K562 (cell line): ENCODE data around the gene ARV1. TPM values are rescaled to one million over a fixed set of nuclear protein-coding genes. Genes with fewer than 3 reads are reported as not detected.
"Not testable (repeated sequence)": the region's sequence is repeated elsewhere in the genome, so short reads cannot be mapped to it uniquely, and the experiment has no call there.

Experiments
- ARNT ChIP-seq, 2 experiments: fragments of 450-650 bp; IDR thresholded peaks; 2 replicates each; pipeline ENCODE4 v1.6.1; 2016; ENCODE audit warnings: mild to moderate bottlenecking in 1 of 2
- ATF3 ChIP-seq, 2 experiments: fragments of 450-650 bp in 1 of 2; sonication (generic) in 1 of 2; formaldehyde crosslinking in 1 of 2; IDR thresholded peaks in 1 of 2; conservative IDR thresholded peaks in 1 of 2; 2 replicates each; pipeline versions ENCODE4 v1.6.1 to v1.8.1; 2016 to 2023; ENCODE audit warnings: mild to moderate bottlenecking in 2 of 2, moderate library complexity in 2 of 2, inconsistent platforms in 1 of 2, missing genetic modification reagents in 1 of 2
- CEBPB ChIP-seq: fragments of 450-650 bp; IDR thresholded peaks from 2 replicates; pipeline ENCODE4 v1.6.1; 2016; ENCODE audit warnings: missing genetic modification characterization, missing compliant biosample characterization
- CEBPG ChIP-seq, 3 experiments: fragments of 200-800 bp in 1 of 3; sonication (Bioruptor generic) in 1 of 3; sonication (generic) in 1 of 3; formaldehyde crosslinking in 1 of 3; IDR thresholded peaks in 2 of 3; conservative IDR thresholded peaks in 1 of 3; 2 replicates each; pipeline versions ENCODE4 v1.6.1 to v1.8.0; 2016 to 2022; ENCODE audit warnings: missing compliant biosample characterization in 2 of 3, missing genetic modification characterization in 2 of 3, mild to moderate bottlenecking in 1 of 3, missing genetic modification reagents in 1 of 3
- EP400 ChIP-seq: fragments of 450-650 bp; IDR thresholded peaks from 2 replicates; pipeline ENCODE4 v1.6.1; 2017; ENCODE audit warnings: antibody characterized with exemption, mild to moderate bottlenecking, moderate library complexity
- FOXP4 ChIP-seq: sonication (generic); formaldehyde crosslinking; IDR thresholded peaks from 2 replicates; pipeline ENCODE4 v1.8.0; 2022; ENCODE audit warnings: mild to moderate bottlenecking, missing genetic modification reagents, borderline replicate concordance
- GABPB1 ChIP-seq: sonication (generic); formaldehyde crosslinking; IDR thresholded peaks from 2 replicates; pipeline ENCODE4 v1.8.0; 2022; ENCODE audit warnings: mild to moderate bottlenecking, missing genetic modification reagents
- GATAD2B ChIP-seq: fragments of 450-650 bp; IDR thresholded peaks from 2 replicates; pipeline ENCODE4 v1.6.1; 2017; ENCODE audit warnings: mild to moderate bottlenecking, borderline replicate concordance
- MCM7 ChIP-seq, 2 experiments: fragments of 450-650 bp; IDR thresholded peaks; 2 replicates each; pipeline ENCODE4 v1.6.1; 2016 to 2018
- NR2C1 ChIP-seq, 2 experiments: fragments of 450-650 bp; IDR thresholded peaks; 2 replicates each; pipeline ENCODE4 v1.6.1; 2017; ENCODE audit warnings: mild to moderate bottlenecking in 2 of 2, antibody characterized with exemption in 1 of 2, inconsistent platforms in 1 of 2, missing compliant biosample characterization in 1 of 2, missing genetic modification characterization in 1 of 2
- TEAD1 ChIP-seq, 2 experiments: fragments of 450-650 bp in 1 of 2; sonication (generic) in 1 of 2; formaldehyde crosslinking; IDR thresholded peaks; 2 replicates each; pipeline versions ENCODE4 v1.4.0 to v1.8.0; 2020 to 2022; ENCODE audit warnings: mild to moderate bottlenecking in 2 of 2, missing genetic modification reagents in 1 of 2
- TEAD4 ChIP-seq, 2 experiments: sonication (generic) in 1 of 2; formaldehyde crosslinking in 1 of 2; IDR thresholded peaks; 2 replicates each; pipeline versions ENCODE4 v1.6.1 to v1.8.0; 2012 to 2022; ENCODE audit warnings: borderline replicate concordance in 1 of 2, inconsistent platforms in 1 of 2, low read length in 1 of 2, mild to moderate bottlenecking in 1 of 2, missing genetic modification reagents in 1 of 2
- THRAP3 ChIP-seq: fragments of 450-650 bp; IDR thresholded peaks from 2 replicates; pipeline ENCODE4 v1.6.1; 2016; ENCODE audit warnings: mild to moderate bottlenecking, inconsistent platforms, borderline replicate concordance
- TRIM24 ChIP-seq, 2 experiments: fragments of 450-650 bp; IDR thresholded peaks; 2 replicates each; pipeline ENCODE4 v1.6.1; 2016
- ZBTB5 ChIP-seq: fragments of 450-650 bp; IDR thresholded peaks from 2 replicates; pipeline ENCODE4 v1.6.1; 2017; ENCODE audit warnings: antibody characterized with exemption
- ZNF232 ChIP-seq: sonication (generic); formaldehyde crosslinking; IDR thresholded peaks from 2 replicates; pipeline ENCODE4 v1.8.0; 2022; ENCODE audit warnings: mild to moderate bottlenecking, missing genetic modification reagents
- ZNF512 ChIP-seq: IDR thresholded peaks from 2 replicates; pipeline ENCODE4 v1.6.1; 2016; ENCODE audit warnings: missing genetic modification characterization, missing compliant biosample characterization
- ZNF76 ChIP-seq: fragments of 250-450 bp; sonication (Bioruptor Pico); IDR thresholded peaks from 2 replicates; pipeline ENCODE4 v1.4.0; 2020; ENCODE audit warnings: mild to moderate bottlenecking, moderate library complexity, borderline replicate concordance
- polyA plus RNA-seq, 8 experiments: library from polyadenylated mRNA; depleted of rRNA in 4 of 8; stranded (reverse) in 5 of 8; unstranded in 3 of 8; fragments of >200 nt; fragmentation: Nextera tagmentation in 2 of 8; fragmentation: Illumina TruSeq in 1 of 8; extraction: Ambion mirVana in 2 of 8; extraction: Trizol in 1 of 8; gene quantifications; 2 replicates each; pipeline versions ENCODE4 v1.2.1 to v1.2.3, GENCODE V29; 2011 to 2014; ENCODE audit warnings: inconsistent platforms in 1 of 8, missing spikeins in 1 of 8
- total RNA-seq, 7 experiments: library from RNA; depleted of rRNA in 6 of 7; stranded (reverse); fragments of >200 nt in 6 of 7; fragmentation: Illumina TruSeq in 2 of 7; extraction: Trizol in 2 of 7; gene quantifications; 2 replicates each; pipeline versions ENCODE4 v1.2.1 to v1.2.3, GENCODE V29; 2011 to 2021; ENCODE audit warnings: low replicate concordance in 1 of 7

ARV1 gene
- total and polyA plus RNA-seq, 9 of the 15 experiments (the other 6 are each of a cell fraction or from before 2014, with no cell fraction given) = 54.8 to 139 (median 74.0) TPM

- TF ChIP-seq FOXP4 (CRISPR knock-in tag) (0 out of 2 replicates have a peak, but pooled peaks have one; percentile 37), MCM7 (IDR thresholded peaks at IDR 0.05) (0 out of 4 replicates have a peak, but pooled peaks of 1 of the 2 experiments have one; percentile 40), TEAD4 (IDR thresholded peaks at IDR 0.05; ENCODE audit: low read length) (peak; percentile 75), THRAP3 (0 out of 2 replicates have a peak, but pooled peaks have one; percentile 69), TRIM24 (IDR thresholded peaks at IDR 0.05) (peak; percentile 79 to 90), ATF3 (IDR thresholded peaks at IDR 0.05) (peak; percentile 10; the same call in 1 of the 2 replicates), NR2C1 (IDR thresholded peaks at IDR 0.05) (peak; percentile 83), NR2C1 (tag; IDR thresholded peaks at IDR 0.05) (peak; percentile 90), ZNF232 (CRISPR knock-in tag) (0 out of 2 replicates have a peak, but pooled peaks have one; percentile 52), CEBPG (CRISPR knock-in tag; IDR thresholded peaks at IDR 0.05) (peak; percentile 49; the same call in 1 of the 2 replicates), EP400 (peak; percentile 34; the same call in 1 of the 2 replicates), TEAD1 (CRISPR knock-in tag; IDR thresholded peaks at IDR 0.05) (peak in 1 of 2 experiments; percentile 61; a peak in 2 of 4 replicates), ZNF512 (peak; percentile 99), ZBTB5 (peak; percentile 66), ZNF76 (CRISPR knock-in tag) (0 out of 2 replicates have a peak, but pooled peaks have one; percentile 14), GATAD2B (peak; percentile 65; the same call in 1 of the 2 replicates), GABPB1 (peak; percentile 48; the same call in 1 of the 2 replicates), CEBPB (tag) (peak; percentile 91), ARNT (IDR thresholded peaks at IDR 0.05) (peak in 1 of 2 experiments; percentile 69; a peak in 1 of 4 replicates)
- not testable (repeated sequence) for TF ChIP-seq TEAD4 (CRISPR knock-in tag; IDR thresholded peaks at IDR 0.05; ENCODE audit: borderline replicate concordance); ATF3 (CRISPR knock-in tag; conservative IDR thresholded peaks at IDR 0.05); CEBPG (tag; conservative IDR thresholded peaks at IDR 0.05 in 1 of 2, IDR thresholded peaks at IDR 0.05 in 1 of 2)
Measured at GRCh38 chr1:231045921-231046729, 67.2 kb downstream of the ARV1 start (continued).
